ENCODE data around the gene CCDC158.

DNA sequence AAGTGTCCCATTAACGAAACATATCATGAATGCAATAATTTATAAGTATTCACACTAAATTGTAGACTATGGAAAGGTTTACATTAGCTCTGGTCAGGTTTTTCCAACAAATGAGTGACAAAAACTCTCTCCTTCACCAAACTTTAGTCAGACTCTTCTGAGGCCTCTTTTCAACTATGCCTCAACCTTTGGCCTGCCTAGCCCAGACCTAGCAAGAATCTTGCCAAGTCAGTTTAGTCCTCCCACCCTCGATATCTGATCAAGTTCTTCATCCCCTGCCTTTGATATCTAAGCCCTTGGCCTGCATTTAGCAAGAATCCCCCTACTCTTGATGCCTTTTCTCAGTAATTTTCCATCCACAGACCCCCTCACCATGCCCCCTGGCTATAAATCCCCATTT, 37.9 kb downstream of the CCDC158 start:
- no peak for TF ChIP-seq POLR2A (IDR thresholded peaks at IDR 0.05; ENCODE audit: low read depth, low read length)
- no peak for TF ChIP-seq EZH2 (IDR thresholded peaks at IDR 0.05; ENCODE audit: borderline replicate concordance, low read depth, low read length, severe bottlenecking)
- TF ChIP-seq, protein P1, sequence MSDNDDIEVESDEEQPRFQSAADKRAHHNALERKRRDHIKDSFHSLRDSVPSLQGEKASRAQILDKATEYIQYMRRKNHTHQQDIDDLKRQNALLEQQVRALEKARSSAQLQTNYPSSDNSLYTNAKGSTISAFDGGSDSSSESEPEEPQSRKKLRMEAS (IDR thresholded peaks at IDR 0.05; ENCODE audit: insufficient read depth, insufficient read length): no peak

All from endothelial cell of umbilical vein (primary cell).